Liver (tissue), 9 donors: ENCODE results near the gene PDLIM5. TPM values are rescaled to one million over a fixed set of nuclear protein-coding genes. Genes with fewer than 3 reads are reported as not detected.

Experiments used
- DNase-seq: peaks from one replicate; pipeline ENCODE4 v3.0.0-alpha.2; 2017; ENCODE audit warnings: low spot score
- H3K27ac ChIP-seq, 2 donors: one replicate each; pipeline ENCODE4 v1.7.0; 2013; ENCODE audit warnings: inconsistent platforms in 2 of 2, low read length in 2 of 2, control low read depth in 1 of 2, low read depth in 1 of 2, mild to moderate bottlenecking in 1 of 2
- H3K27me3 ChIP-seq, 4 donors: one replicate each; pipeline versions ENCODE4 v1.6.1 to v1.7.0; 2013; ENCODE audit warnings: low read length in 3 of 4, inconsistent platforms in 1 of 4, mild to moderate bottlenecking in 1 of 4, moderate library complexity in 1 of 4; ENCODE audit not compliant: control insufficient read depth in 4 of 4, insufficient read depth in 4 of 4
- H3K36me3 ChIP-seq, 4 donors: one replicate each; pipeline versions ENCODE4 v1.6.1 to v1.7.0; 2013; ENCODE audit warnings: low read length in 3 of 4, mild to moderate bottlenecking in 3 of 4, low read depth in 1 of 4, moderate library complexity in 1 of 4; ENCODE audit not compliant: control insufficient read depth in 4 of 4, insufficient read depth in 3 of 4
- H3K4me1 ChIP-seq, 4 donors: one replicate each; pipeline versions ENCODE4 v1.6.1 to v1.7.0; 2013; ENCODE audit warnings: low read length in 3 of 4, mild to moderate bottlenecking in 3 of 4, moderate library complexity in 1 of 4; ENCODE audit not compliant: control insufficient read depth in 4 of 4, insufficient read depth in 4 of 4
- H3K4me3 ChIP-seq, 3 donors: one replicate each; pipeline versions ENCODE4 v1.6.1 to v1.7.0; 2013; ENCODE audit warnings: low read length in 3 of 3, control low read depth in 1 of 3, low read depth in 1 of 3, mild to moderate bottlenecking in 1 of 3
- H3K9ac ChIP-seq, 2 donors: one replicate each; pipeline ENCODE4 v1.7.0; 2013; ENCODE audit warnings: low read length in 2 of 2, mild to moderate bottlenecking in 2 of 2, moderate library complexity in 2 of 2, control low read depth in 1 of 2, low read depth in 1 of 2
- H3K9me3 ChIP-seq, 4 donors: one replicate each; pipeline versions ENCODE4 v1.6.1 to v1.7.0; 2013; ENCODE audit warnings: low read length in 3 of 4; ENCODE audit not compliant: control insufficient read depth in 4 of 4
- EGR1 ChIP-seq, 2 donors: IDR thresholded peaks; 2 replicates each; pipeline ENCODE4 v1.6.1; 2016 to 2018; ENCODE audit warnings: antibody characterized with exemption in 2 of 2, low read depth in 2 of 2
- FOXA1 ChIP-seq: IDR thresholded peaks from 2 replicates; pipeline ENCODE4 v1.6.1; 2016; ENCODE audit warnings: antibody characterized with exemption
- FOXA2 ChIP-seq: IDR thresholded peaks from 2 replicates; pipeline ENCODE4 v1.6.1; 2016; ENCODE audit warnings: antibody characterized with exemption
- GABPA ChIP-seq, 2 donors: IDR thresholded peaks in 1 of 2; conservative IDR thresholded peaks in 1 of 2; 2 replicates each; pipeline ENCODE4 v1.6.1; 2016; ENCODE audit warnings: antibody characterized with exemption in 2 of 2, mild to moderate bottlenecking in 1 of 2, moderate library complexity in 1 of 2
- HNF4A ChIP-seq, 2 donors: conservative IDR thresholded peaks; 2 replicates each; pipeline ENCODE4 v1.6.1; 2016; ENCODE audit warnings: antibody characterized with exemption in 2 of 2, mild to moderate bottlenecking in 2 of 2
- HNF4G ChIP-seq: IDR thresholded peaks from 2 replicates; pipeline ENCODE4 v1.6.1; 2016; ENCODE audit warnings: antibody characterized with exemption
- NR2F2 ChIP-seq: IDR thresholded peaks from 2 replicates; pipeline ENCODE4 v1.6.1; 2016; ENCODE audit warnings: antibody characterized with exemption
- SP1 ChIP-seq: IDR thresholded peaks from 2 replicates; pipeline ENCODE4 v1.6.1; 2018; ENCODE audit warnings: antibody characterized with exemption, mild to moderate bottlenecking
- TAF1 ChIP-seq: conservative IDR thresholded peaks from 2 replicates; pipeline ENCODE4 v1.6.1; 2016; ENCODE audit warnings: antibody characterized with exemption, mild to moderate bottlenecking
- WGBS: extraction: QIAGEN DNeasy Blood & Tissue Kit; methylation state at CpG from one replicate; pipeline ENCODE4 v1.1.7; 2013; 5-methylcytosine and 5-hydroxymethylcytosine counted together
- polyA plus RNA-seq, 2 donors: library from polyadenylated mRNA; stranded (reverse) in 1 of 2; unstranded in 1 of 2; fragments of 200-250 nt in 1 of 2; fragments of >200 nt in 1 of 2; fragmentation: Nextera tagmentation in 1 of 2; extraction: Ambion mirVana in 1 of 2; gene quantifications; one replicate each; pipeline versions ENCODE4 v1.2.1 to v1.2.3, GENCODE V29; 2013 to 2015
- total RNA-seq, 2 donors: library from RNA; depleted of rRNA; stranded (reverse); fragments of >200 nt; gene quantifications; one replicate each; pipeline ENCODE4 v1.2.3, GENCODE V29; 2014
- TF ChIP-seq, protein P1 (sequence below): IDR thresholded peaks from 2 replicates; pipeline ENCODE4 v1.6.1; 2016; ENCODE audit warnings: antibody characterized with exemption
- TF ChIP-seq, protein P2 (sequence below): fragments of 150-350 bp; IDR thresholded peaks from 2 replicates; pipeline ENCODE4 v1.5.1; 2017; ENCODE audit warnings: improper control_type of control experiment, low read depth, low read length; ENCODE audit not compliant: missing input control
- TF ChIP-seq, protein P3 (sequence below): IDR thresholded peaks from 2 replicates; pipeline ENCODE4 v1.6.1; 2016; ENCODE audit warnings: antibody characterized with exemption, mild to moderate bottlenecking
- donor health status: healthy.
- donor health status: healthy.
- donor health status: healthy.
- donor health status: healthy.
- donor health status: healthy.

Gene PDLIM5
- total and polyA plus RNA-seq, 4 donors: 19.1 to 114 (median 67.8) TPM

DNA sequence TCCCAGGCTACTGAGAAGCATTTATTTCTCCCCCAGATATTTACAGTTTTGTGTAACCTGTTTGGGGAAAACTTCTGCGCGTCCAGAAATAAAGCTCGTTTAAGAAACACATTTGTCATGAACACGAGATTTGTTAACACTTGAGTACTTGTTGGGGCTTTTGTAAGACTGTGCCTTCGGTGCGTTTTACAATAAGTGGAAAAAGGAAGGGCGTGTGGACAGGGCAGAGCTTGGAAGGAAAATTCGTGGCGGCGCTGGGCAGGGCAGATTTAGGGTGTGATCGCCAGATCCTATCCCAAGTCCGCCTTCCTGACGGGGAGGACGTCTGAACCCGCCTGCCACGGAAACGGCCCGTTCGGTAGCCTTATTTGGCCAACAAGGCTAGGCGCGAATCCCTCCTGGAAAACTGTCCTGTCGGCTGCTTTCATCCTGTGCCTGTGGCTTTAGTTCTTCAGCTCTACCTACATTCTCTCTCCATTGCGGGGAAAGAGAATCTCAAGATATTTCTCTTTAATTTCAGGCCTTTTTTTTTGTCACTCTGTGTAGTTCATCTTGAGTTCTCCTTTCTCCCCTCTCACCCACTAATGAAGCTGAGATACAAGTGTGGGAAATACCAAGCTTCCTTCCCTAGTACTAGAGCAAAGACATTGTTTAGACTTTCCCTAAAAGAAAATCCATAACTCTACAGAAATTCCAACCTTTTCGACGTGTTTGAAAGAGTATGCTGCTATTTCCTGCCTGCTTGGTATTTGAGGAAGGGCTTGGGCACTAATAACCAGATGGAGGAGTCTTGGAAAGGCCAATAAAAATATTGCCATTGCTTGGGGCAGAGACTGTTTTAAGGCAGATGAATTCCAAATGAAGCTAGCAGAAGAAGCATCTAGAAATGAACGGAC, 982 bp downstream of the PDLIM5 start (continued):
- TF ChIP-seq, protein P1, sequence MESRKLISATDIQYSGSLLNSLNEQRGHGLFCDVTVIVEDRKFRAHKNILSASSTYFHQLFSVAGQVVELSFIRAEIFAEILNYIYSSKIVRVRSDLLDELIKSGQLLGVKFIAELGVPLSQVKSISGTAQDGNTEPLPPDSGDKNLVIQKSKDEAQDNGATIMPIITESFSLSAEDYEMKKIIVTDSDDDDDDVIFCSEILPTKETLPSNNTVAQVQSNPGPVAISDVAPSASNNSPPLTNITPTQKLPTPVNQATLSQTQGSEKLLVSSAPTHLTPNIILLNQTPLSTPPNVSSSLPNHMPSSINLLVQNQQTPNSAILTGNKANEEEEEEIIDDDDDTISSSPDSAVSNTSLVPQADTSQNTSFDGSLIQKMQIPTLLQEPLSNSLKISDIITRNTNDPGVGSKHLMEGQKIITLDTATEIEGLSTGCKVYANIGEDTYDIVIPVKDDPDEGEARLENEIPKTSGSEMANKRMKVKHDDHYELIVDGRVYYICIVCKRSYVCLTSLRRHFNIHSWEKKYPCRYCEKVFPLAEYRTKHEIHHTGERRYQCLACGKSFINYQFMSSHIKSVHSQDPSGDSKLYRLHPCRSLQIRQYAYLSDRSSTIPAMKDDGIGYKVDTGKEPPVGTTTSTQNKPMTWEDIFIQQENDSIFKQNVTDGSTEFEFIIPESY: peak; percentile 7
- TF ChIP-seq EGR1 (IDR thresholded peaks at IDR 0.05; ENCODE audit: low read depth in 2 of 2) (no peak), FOXA1 (no peak), FOXA2 (no peak)

DNA sequence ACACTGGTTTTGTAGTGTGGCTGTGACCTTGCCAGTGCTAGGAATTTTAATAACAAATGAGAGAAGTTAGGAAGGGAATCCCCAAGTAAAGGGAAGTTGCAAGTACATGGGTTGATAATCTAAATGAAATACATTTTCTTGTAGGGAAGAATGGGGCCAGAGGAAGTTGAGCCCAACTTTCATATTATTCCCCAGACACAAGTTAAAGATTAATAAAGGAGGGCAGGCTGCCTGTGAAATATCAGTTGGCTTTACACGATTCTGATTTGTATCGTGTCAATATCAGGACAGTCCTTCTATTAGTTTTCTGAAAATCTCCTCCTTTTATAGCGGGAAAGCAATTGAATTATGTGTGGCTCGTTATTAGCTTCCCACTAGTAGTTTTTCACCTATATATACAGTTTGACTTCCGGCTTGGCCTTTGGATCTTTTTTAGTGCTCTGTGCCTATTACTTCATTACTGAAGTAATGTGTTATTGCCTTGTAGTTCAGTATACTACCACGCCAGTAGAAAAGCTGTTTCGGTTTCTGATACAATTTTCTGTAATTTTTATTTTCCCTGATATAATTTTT, 1.7 kb downstream of the PDLIM5 start:
- 17% methylated on average over 7 of the region's 7 CpGs for whole genome bisulfite sequencing
- H3K36me3 ChIP-seq: peaks cover 0 to 9% (median 1%) of the 10 kb centered on the region in 4 donors
- H3K9ac ChIP-seq: peak overlapping the region; percentile 99
- peak overlapping the region; percentile 68 to 100 (median 95) for H3K4me3 ChIP-seq
- TF ChIP-seq TAF1: peak; percentile 62
- peak; percentile 36 for TF ChIP-seq SP1
- no peak for TF ChIP-seq NR2F2
- TF ChIP-seq HNF4A (conservative IDR thresholded peaks at IDR 0.05): peak; percentile 56 to 63
- TF ChIP-seq HNF4G: no peak
- peak; percentile 13 to 20 for TF ChIP-seq GABPA (IDR thresholded peaks at IDR 0.05 in 1 of 2, conservative IDR thresholded peaks at IDR 0.05 in 1 of 2)
- TF ChIP-seq, protein P2, sequence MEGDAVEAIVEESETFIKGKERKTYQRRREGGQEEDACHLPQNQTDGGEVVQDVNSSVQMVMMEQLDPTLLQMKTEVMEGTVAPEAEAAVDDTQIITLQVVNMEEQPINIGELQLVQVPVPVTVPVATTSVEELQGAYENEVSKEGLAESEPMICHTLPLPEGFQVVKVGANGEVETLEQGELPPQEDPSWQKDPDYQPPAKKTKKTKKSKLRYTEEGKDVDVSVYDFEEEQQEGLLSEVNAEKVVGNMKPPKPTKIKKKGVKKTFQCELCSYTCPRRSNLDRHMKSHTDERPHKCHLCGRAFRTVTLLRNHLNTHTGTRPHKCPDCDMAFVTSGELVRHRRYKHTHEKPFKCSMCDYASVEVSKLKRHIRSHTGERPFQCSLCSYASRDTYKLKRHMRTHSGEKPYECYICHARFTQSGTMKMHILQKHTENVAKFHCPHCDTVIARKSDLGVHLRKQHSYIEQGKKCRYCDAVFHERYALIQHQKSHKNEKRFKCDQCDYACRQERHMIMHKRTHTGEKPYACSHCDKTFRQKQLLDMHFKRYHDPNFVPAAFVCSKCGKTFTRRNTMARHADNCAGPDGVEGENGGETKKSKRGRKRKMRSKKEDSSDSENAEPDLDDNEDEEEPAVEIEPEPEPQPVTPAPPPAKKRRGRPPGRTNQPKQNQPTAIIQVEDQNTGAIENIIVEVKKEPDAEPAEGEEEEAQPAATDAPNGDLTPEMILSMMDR: peak; percentile 6
- TF ChIP-seq, protein P3, sequence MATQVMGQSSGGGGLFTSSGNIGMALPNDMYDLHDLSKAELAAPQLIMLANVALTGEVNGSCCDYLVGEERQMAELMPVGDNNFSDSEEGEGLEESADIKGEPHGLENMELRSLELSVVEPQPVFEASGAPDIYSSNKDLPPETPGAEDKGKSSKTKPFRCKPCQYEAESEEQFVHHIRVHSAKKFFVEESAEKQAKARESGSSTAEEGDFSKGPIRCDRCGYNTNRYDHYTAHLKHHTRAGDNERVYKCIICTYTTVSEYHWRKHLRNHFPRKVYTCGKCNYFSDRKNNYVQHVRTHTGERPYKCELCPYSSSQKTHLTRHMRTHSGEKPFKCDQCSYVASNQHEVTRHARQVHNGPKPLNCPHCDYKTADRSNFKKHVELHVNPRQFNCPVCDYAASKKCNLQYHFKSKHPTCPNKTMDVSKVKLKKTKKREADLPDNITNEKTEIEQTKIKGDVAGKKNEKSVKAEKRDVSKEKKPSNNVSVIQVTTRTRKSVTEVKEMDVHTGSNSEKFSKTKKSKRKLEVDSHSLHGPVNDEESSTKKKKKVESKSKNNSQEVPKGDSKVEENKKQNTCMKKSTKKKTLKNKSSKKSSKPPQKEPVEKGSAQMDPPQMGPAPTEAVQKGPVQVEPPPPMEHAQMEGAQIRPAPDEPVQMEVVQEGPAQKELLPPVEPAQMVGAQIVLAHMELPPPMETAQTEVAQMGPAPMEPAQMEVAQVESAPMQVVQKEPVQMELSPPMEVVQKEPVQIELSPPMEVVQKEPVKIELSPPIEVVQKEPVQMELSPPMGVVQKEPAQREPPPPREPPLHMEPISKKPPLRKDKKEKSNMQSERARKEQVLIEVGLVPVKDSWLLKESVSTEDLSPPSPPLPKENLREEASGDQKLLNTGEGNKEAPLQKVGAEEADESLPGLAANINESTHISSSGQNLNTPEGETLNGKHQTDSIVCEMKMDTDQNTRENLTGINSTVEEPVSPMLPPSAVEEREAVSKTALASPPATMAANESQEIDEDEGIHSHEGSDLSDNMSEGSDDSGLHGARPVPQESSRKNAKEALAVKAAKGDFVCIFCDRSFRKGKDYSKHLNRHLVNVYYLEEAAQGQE: peak; percentile 34
- H3K27me3 ChIP-seq: no peaks in the 10 kb centered on the region
- H3K27ac ChIP-seq: peak overlapping the region; percentile 87 to 96
- H3K4me1 ChIP-seq: peaks cover 7 to 43% (median 24%) of the 10 kb centered on the region in 4 donors
- no peak for DNase-seq
- H3K9me3 ChIP-seq: no peaks in the 10 kb centered on the region
